Activated CD4-positive, alpha-beta T cell treated with anti-CD3 and anti-CD28 coated beads for 1 hour (primary cell): ENCODE results near the gene STAC3.

Experiments used
- DNase-seq: peaks from one replicate; pipeline ENCODE4 v3.0.0-alpha.2; 2020

STAC3 gene

DNA sequence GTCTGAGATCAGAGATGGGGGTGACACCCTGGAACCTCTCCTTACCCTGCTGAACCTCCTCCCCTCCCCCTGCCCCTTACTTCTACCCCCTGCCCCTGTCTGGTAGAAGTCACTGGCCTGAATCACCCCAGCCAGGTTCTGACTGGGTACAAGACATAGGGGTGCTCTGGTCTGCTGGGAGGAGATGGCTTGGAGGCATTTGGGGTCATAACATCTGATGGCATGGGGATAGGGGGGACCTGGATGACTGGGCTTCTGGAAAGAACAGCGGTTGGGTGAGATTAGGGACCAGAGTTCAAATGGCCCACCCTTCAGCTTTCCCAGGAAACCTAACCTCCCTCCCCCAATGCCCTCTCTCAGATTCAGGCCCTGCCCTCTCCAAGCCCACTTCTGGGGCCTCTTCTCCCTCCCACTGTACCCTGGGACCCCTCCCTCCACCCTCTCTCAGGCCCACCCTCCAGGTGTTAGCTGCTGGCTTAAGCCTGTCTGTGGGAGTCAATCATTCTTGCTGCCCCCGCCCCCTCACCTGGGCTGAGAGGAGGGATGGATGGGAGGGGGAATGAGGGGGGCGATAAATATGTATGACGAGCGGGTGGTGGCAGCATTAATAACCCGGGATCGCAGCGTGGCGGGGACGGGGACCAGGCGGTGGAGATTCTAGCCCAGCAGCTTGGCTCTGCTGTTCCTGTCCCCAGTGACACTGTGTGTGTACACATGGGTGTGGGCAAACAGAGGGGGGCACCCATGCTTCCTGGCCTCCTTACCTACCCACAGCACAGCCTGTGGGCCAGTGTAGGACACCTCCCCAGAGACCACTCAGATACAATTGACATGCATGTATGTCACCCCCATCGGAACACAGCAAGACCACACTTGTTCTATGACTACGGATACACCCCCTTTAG, 28.4 kb downstream of the STAC3 start:
- DNase-seq: no peak

DNA sequence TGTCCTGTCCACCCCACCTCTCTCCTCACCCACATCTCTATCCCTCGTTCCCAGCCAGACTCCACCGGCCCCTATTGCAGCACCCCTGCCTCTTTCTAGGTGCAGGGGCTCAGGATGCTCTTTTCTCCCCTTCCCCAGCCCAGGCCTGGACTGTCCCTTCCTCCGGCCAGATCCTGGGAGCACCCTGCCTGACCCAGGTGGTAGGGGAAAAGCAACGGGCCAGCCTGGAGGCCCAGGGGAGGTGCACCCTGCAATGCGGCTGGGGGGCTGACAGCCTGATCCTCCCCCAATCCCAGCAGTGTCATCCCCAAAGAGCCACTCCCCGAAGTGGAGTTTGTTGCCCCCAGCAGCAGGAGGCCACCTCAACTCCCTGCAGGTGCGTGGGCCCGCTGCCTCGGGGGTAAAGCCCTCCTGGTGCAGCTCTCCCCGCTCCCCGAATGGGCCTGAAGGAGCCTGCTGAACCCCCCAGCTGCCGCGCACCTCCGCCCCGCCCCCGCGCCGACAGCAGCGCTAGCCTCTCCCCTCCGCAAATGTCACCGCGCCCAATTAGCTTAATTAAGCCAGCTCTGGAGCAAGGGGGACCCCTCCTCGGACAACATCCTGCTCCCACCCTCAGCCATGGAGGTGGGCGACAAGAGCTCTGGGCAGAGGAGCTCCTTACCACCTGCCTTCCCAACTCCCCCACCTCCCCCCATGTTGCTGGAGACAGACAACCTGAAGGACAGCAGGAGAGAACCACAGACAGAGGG, 29.6 kb downstream of the STAC3 start:
- DNase-seq: no peak

DNA sequence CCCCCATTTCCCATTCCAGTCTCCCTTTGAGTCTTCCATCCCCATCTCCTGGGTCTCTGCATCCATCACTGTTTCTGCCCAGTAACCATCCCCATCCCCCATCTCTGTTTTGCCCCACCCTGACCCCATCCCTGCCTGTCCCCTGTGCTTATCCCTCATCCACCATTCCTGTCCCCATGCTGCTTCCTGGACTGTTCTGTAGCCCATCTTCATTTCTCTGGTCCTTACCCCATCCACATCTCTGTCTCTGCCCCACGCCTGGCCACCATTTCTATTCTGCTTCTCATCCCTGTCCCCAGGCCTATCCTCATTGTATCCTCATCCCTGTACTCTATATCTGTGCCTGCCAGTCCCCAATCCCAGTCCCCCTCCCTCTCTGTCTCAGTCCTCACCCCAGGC, 30.2 kb downstream of the STAC3 start:
- no peak for DNase-seq

DNA sequence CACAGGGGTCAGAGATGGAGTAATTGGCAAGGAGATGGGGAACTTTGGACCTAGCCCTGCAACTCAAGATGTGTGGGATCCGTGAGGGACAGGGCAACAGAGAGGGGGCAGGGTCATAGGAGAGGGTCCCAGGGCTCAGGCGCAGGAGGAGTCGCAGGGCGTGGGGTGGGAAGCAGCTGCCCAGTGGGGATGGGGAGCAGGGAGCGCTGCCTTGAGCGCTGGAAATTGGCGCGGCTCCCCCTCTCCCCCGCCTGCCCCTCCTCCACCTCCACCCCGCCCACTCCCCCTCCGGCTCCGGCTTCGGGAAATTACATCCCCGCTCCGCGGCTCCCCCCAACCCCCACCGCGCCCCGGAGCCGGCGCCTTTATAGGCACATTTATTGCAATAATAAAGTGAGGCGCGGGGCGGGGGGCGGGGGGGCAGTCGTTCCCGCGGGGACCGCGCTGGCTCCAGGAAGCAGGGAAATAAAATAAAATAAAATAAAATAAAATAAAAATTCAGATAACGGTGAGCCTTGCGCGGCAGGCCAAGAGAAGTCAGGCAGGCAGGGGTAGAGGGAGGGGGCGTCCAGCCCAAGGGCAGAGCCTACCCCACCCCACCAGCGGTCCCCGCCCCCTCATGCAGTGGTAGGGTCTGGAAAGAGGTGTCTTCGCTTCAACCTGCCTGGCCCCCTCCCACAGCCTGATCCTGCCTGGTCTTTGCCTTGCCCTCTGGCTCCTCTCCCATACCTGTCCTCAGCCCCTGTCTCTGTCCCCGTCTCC, 30.8 kb downstream of the STAC3 start:
- DNase-seq: no peak

DNA sequence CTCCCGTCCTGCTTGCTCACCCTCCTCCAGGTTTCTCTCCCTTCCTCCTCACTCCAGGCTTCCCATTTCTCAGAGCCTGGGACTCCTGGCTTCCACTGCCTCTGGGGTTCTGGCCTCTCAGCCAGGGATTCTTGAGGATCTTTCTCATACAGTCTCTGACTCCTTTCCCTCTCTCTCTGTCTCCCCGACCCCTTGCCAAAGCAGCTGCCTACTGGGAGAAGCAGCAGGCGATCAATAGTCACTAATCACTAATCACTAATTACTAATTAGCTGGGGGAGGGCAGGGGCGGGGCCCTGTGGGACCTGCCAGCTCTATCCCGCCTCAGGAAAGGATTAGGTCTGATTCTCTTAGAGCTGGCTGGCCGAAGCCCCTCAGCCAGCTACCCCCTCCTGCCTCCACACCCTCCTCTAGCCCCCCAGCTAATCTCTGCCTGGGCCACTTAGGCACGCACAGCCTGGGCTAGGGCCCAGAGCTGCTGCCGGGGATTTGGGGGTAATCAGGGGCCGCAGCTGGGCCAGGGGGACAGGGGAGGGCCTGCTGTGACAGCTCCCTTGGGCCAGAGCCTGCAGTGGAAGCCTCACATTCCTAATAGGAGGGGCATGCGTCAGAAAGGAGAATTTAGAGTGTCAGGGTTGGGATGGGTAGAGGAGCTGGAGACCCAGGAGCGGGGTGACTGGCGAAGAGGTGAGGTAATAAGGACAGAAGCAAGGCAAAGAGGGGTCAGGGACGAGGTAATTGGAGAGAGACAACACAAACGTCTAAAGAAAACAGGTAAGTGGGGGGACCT, 31.6 kb downstream of the STAC3 start:
- DNase-seq: no peak

DNA sequence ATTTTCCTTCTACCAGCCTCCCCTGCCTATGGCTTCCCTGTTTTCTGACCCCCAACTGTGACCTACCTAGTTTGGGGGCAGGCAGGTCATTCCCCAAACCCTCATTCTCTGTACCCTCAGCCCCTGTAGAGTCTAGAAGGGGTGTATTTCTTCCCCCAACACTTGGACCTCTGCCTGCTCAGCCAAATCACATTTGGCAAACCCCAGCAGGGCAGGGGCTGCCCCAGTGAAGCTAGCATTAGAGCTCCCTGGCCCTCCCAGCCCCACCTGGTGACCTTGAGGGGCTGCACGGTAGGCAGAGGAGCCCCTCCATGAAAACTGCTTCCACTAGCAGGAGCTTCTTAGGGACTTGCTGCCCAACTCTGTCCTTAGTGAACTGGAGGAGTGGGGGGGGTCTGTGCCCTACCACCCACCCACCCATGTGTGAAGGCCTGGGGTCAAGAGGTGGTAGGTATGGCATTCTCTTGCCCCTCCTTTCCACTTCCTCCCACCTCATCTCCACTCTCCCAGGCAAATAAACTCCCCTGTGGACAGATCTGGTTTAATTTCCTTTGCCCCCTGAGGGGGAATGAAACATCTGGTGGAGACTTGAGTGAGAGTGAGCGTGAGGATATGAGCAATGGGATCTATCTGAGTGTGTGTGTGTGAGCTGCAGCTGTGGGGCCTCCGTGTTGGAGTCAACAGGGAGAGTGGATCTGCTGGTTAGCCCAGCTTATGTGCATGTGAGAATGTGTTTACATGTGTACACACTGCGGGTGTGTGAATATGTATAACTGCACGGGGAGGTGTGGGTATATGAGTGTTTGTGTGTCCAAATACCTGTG, 32.7 kb downstream of the STAC3 start:
- no peak for DNase-seq

DNA sequence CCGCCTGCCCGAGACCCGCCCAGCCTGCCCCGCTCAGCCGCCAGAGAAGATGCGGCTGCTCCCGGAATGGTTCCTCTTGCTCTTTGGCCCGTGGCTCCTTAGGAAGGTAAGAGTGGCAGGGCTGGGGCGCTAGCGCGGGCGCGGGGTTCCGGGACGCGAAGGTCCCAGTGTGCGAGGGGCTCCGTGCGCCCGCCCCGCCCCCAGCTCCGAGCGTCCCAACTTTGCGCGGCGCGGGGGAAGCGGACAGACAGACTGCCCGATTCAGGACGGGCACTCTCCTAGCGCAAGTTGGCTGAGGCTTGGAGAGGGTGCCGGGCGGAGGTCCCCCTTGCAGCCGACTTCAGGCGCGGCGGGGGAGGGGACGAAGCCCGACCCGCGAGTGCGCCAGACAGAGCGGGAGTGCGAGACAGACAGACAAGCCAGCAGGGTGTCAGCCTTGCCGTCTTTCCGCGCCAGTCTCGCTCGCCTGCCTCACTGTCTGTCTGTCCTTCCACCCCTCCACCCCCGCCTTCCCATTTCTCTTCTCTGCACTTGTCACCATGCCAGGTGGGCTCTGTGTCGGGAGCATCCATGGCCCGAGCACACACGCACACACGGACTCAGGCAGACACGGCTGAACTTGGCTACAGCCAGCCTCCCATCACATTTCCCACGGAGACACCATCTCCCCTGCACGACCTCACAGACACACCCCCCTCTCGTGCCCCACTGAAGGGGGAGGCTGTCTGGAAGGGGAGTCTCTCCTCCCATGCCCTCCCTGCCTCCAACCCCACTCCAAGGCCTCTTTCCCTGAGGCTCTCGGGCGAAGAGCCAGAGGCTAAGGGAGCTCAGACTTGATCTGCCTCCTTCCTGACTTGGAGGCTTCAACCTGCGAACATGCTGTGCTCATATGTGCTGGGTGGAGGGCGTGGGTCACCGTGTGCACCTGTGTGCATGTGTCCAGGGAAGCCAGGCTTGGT, 33.8 kb downstream of the STAC3 start:
- no peak for DNase-seq

DNA sequence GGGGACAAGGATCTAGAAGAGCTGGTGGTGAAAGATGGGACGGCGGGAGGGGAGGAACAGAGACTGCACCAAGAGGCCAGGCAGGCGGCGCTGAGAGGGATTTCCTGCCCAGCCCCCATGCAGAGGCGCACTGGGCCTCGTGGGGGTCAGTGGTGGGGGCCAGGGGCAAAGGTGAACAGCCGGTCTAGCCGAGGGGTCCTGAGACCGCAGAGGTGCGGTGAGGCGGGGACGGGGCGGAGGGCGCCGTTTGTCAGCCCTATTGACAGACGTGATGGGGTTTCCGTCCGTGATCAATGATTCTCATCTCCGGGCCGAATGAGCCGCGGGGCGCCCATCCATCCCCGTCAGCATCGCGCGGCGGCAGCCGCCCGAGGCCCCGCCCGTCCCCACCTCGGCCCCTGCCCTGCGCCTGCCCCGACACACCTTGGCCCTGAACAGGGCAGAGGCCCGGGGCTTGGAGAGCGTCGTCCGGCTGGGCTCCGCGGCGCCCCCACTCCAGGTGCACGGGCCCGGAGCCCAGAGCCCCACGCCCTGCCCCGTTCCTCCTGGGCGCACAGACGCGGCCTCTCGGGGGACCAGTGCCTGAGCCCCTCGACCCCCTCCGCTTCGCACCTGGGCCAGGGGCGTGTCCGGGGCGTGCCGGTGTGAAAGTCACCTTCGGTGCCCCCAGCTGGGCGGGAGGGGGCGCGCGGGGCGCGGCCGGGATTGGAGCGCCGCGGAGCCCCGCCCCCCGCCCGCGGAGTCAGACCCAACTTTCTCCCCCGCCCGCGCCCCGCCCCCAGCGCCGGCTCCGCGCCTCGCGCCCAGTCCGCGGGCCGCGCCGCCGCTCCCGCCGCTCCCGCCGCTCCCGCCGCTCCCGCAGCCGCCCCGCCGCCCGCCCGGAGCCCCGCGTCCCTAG, 34.7 kb downstream of the STAC3 start, which contains the start of gene NXPH4:
TSS of gene NXPH4 (plus strand) at position 781 of the 898 bp plus-strand sequence. CDS start 176 bp downstream, outside the sequence.
- peak; percentile 37 for DNase-seq

DNA sequence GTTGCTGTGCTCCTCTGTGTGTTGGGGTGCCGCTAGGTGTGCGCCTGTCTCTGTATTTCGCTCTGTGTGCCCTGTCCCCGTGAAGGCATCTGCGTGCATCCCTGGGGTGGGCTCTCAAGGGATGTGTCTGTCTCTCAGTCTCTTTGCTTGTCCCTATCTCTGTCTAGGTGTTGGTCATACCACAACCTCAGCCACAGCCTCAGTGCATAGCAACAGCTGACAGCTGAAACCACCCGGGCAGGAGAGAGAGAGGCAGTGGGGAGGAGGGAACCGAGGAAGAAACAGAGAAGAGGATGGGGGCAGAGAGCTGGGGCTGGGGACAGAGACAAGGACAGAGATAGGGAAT, 35.3 kb downstream of the STAC3 start:
- DNase-seq: no peak

DNA sequence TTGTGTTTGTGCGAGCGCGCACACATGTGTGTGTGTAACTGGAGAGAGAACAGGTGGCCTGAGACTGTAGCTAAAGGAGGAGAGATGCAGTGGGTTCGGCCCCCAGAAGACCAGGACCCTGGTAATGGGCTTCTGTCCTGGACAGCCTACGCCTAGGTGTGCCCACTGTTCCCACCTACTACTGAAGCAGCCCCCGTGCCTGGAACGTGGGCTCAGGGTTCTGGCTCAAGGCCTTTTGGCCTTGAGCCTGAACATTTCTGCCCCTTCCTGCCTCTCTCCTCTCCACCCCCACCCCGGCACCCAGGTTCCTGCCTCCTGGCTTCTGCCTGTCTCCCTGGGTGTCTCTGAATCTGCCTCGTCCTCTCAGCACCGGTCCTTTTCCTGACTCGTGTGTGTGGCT, 35.9 kb downstream of the STAC3 start:
- no peak for DNase-seq

DNA sequence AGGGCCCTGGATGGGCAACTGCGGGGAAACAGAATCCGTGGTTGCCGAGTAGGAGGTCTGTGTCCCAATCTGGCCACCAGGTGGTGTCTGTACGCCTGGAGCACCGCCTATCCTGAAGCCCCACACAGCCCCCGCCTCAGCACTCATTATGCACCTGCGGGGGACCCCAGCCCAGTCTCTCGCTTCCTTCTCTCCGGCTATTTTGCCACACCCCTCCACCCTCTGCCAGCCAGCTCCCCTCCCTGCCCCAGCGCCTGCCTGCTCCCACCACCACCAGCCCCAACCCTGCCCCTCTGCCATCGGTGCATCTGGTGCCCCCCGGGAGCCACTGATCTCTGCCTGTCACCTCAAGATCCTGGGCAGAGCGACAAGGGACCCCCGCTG, 36.6 kb downstream of the STAC3 start:
- DNase-seq: peak; percentile 53

DNA sequence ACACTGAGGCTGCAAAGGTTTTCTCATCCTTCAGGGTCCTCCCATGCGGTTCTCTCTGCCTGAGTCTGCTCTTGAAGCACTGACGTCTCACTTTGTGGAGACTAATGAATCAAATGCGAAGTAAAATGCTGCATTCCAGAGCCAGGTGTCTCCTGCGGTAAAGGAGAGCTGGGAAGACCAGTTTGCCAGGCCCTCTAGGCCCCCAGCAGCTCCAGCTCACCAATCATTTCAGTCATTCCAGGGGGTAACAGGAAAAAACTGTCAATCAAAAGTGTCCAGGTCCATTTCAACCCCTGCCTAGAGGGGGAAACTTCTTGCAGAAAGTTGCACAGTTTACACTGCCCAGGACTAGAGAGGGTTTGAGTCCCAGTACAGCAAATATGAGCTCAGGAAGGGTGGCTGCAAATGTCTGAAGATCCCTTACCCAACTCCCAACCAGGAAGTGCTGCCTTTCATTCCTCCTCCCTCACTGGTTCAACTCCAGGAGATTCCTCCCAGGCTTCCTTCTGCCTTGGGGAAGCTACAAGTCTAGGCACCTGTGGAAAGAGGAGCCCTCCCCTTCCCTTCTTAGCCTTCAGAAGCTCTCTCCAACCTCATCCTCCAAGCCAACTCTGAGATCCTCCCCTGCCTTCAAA, 37.1 kb downstream of the STAC3 start:
- no peak for DNase-seq

DNA sequence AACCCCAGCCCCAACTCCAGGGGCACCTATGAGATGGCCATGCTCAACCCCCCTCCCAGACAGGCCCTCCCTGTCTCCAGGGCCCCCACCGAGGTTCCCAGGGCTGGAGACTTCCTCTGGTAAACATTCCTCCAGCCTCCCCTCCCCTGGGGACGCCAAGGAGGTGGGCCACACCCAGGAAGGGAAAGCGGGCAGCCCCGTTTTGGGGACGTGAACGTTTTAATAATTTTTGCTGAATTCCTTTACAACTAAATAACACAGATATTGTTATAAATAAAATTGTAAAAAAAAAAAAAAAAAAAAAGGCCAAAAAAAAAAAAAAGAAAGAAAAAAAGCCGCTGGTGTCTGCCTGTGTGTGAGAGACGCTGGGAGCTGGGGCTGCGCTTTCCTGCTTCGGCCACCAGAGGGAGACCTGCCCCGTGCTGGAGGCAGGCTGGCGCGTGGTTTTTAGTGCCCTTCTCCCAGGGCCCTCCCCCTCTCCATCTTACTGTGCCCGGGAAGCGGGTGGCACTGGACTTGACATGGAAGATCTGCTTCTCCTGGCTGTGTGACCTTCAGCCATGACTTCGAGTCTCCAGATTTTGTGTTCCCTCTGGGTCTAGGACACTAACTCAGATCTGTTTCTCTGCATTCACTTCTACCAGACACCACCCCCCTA, 37.8 kb downstream of the STAC3 start:
- peak; percentile 75 for DNase-seq

DNA sequence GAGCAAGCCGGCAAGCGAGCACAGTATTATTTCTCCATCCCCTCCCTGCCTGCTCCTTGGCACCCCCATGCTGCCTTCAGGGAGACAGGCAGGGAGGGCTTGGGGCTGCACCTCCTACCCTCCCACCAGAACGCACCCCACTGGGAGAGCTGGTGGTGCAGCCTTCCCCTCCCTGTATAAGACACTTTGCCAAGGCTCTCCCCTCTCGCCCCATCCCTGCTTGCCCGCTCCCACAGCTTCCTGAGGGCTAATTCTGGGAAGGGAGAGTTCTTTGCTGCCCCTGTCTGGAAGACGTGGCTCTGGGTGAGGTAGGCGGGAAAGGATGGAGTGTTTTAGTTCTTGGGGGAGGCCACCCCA, 38.3 kb downstream of the STAC3 start:
- no peak for DNase-seq

DNA sequence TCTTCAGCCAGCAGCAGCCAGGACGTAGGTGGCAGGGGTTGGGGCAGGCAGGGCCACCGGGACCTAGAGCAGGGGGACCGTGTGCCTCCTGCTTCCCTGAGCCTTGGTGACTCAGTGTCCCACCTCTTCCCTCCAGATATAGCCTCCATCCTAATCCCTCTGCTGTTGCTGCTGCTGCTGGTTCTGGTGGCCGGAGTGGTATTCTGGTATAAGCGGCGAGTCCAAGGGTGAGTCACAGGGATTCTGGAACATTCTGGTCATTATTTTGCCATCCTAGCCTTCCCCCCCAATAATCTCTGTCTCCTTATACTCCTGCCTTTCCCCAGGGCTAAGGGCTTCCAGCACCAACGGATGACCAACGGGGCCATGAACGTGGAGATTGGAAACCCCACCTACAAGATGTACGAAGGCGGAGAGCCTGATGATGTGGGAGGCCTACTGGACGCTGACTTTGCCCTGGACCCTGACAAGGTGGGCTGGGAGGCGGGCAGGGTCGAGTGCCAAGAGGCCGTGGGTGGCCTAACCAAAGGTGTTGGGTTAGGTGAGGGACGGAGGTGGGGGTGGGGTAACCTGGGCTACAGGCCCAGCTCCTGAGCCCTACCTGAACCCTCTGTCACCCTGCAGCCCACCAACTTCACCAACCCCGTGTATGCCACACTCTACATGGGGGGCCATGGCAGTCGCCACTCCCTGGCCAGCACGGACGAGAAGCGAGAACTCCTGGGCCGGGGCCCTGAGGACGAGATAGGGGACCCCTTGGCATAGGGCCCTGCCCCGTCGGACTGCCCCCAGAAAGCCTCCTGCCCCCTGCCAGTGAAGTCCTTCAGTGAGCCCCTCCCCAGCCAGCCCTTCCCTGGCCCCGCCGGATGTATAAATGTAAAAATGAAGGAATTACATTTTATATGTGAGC, 38.9 kb downstream of the STAC3 start:
- DNase-seq: no peak

DNA sequence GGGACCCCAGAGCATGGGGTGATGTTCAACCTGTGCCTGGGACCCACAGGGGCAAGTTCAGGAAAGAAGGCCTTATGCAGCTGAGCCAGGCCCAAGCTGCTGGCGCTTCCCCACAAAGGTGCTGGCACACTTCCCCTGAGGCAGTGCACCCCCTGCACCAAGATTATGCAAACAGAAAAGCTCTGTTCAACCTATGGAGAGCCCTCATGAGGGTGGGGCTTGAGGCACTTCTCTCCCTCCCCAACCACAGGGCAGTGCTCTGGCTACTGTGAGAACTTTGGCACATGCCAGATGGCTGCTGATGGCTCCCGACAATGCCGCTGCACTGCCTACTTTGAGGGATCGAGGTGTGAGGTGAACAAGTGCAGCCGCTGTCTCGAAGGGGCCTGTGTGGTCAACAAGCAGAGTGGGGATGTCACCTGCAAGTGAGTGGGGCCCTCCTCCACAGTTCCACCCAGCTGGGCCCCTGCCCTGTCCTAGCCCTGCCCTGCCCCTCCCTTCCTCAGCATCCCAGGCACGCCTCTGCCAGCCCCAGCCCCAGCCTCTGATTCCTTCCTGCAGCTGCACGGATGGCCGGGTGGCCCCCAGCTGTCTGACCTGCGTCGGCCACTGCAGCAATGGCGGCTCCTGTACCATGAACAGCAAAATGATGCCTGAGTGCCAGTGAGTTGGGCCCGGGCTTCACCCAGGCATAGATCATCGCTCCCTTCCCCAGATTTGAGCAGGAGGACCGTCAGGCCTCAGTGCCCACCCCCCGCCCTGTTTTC, 39.9 kb downstream of the STAC3 start:
- no peak for DNase-seq

DNA sequence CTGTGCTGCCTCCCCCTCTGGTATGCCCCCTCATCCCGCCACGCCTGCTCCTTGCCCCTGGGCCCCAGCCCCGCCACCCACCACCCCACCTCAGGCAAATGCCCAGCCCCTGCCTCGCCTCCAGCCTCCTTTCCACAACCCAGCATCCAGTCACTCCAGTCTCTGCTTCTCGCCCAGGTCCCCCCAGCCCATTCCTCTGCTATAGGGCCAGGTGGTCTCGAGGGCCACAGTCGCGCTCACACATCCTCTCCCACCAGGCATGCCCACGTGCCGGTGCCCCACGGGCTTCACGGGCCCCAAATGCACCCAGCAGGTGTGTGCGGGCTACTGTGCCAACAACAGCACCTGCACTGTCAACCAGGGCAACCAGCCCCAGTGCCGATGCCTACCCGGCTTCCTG, 40.5 kb downstream of the STAC3 start:
- DNase-seq: no peak
